Measurements from ENCODE around the gene PPP1R3D. TPM values are rescaled to one million over a fixed set of nuclear protein-coding genes. Genes with fewer than 3 reads are reported as not detected.

PPP1R3D gene
- total RNA-seq, 1 donor from 2014 or later = 5.2 TPM

- no peak for TF ChIP-seq CTCF (IDR thresholded peaks at IDR 0.05; ENCODE audit: unreplicated experiment)
- H3K4me3 Mint-ChIP-seq (ENCODE audit: low read depth) = no peak overlapping the region
- H3K36me3 Mint-ChIP-seq (ENCODE audit: insufficient read depth) = no peaks in the 10 kb centered on the region
- no peaks in the 10 kb centered on the region for H3K4me1 Mint-ChIP-seq (ENCODE audit: low read depth)
- no peak overlapping the region for H3K27ac Mint-ChIP-seq
- peaks cover 6% of the 10 kb centered on the region for H3K27me3 Mint-ChIP-seq
- H3K9me3 Mint-ChIP-seq (ENCODE audit: low read depth) = no peaks in the 10 kb centered on the region
- no peak for DNase-seq (ENCODE audit: low spot score, unreplicated experiment)
These were observed 29.1 kb downstream of the PPP1R3D start for GRCh38 chr20:59911041-59911440.

- no peaks in the 10 kb centered on the region for H3K4me1 Mint-ChIP-seq (ENCODE audit: low read depth)
- H3K4me3 Mint-ChIP-seq (ENCODE audit: low read depth) = no peak overlapping the region
- no peak overlapping the region for H3K27ac Mint-ChIP-seq
- no peaks in the 10 kb centered on the region for H3K9me3 Mint-ChIP-seq (ENCODE audit: low read depth)
- DNase-seq (ENCODE audit: low spot score, unreplicated experiment) = no peak
- peaks cover 13% of the 10 kb centered on the region for H3K27me3 Mint-ChIP-seq
- TF ChIP-seq CTCF (IDR thresholded peaks at IDR 0.05; ENCODE audit: unreplicated experiment) = no peak
- H3K36me3 Mint-ChIP-seq (ENCODE audit: insufficient read depth) = no peaks in the 10 kb centered on the region
These were observed 31.2 kb downstream of the PPP1R3D start for GRCh38 chr20:59908855-59909254.

- Mint-ChIP-seq H3K9me3 (ENCODE audit: low read depth) (no peaks in the 10 kb centered on the region), H3K36me3 (ENCODE audit: insufficient read depth) (no peaks in the 10 kb centered on the region)
- no peak for TF ChIP-seq CTCF (IDR thresholded peaks at IDR 0.05; ENCODE audit: unreplicated experiment)
These were observed 36.5 kb downstream of the PPP1R3D start for GRCh38 chr20:59903621-59904020.

GRCh38 chr20:59902470-59902869, 37.6 kb downstream of the PPP1R3D start:
- H3K9me3 Mint-ChIP-seq (ENCODE audit: low read depth) = no peaks in the 10 kb centered on the region
- no peak for DNase-seq (ENCODE audit: low spot score, unreplicated experiment)
- H3K4me1 Mint-ChIP-seq (ENCODE audit: low read depth) = no peaks in the 10 kb centered on the region
- peaks cover 17% of the 10 kb centered on the region for H3K27me3 Mint-ChIP-seq
- H3K27ac Mint-ChIP-seq = no peak overlapping the region
- no peak overlapping the region for H3K4me3 Mint-ChIP-seq (ENCODE audit: low read depth)
- TF ChIP-seq CTCF (IDR thresholded peaks at IDR 0.05; ENCODE audit: unreplicated experiment) = no peak
- H3K36me3 Mint-ChIP-seq (ENCODE audit: insufficient read depth) = no peaks in the 10 kb centered on the region

More at GRCh38 chr20:59903621-59904020, 36.5 kb downstream of the PPP1R3D start:
- Mint-ChIP-seq H3K27me3 (peaks cover 17% of the 10 kb centered on the region), H3K4me1 (ENCODE audit: low read depth) (no peaks in the 10 kb centered on the region), H3K27ac (no peak overlapping the region), H3K4me3 (ENCODE audit: low read depth) (no peak overlapping the region)
- DNase-seq (ENCODE audit: low spot score, unreplicated experiment) = no peak

GRCh38 chr20:59895908-59896307, 44.2 kb downstream of the PPP1R3D start:
- H3K27ac Mint-ChIP-seq = no peak overlapping the region
- TF ChIP-seq CTCF (IDR thresholded peaks at IDR 0.05; ENCODE audit: unreplicated experiment) = no peak
- H3K36me3 Mint-ChIP-seq (ENCODE audit: insufficient read depth) = no peaks in the 10 kb centered on the region
- peaks cover 6% of the 10 kb centered on the region for H3K27me3 Mint-ChIP-seq
- no peaks in the 10 kb centered on the region for H3K9me3 Mint-ChIP-seq (ENCODE audit: low read depth)
- DNase-seq (ENCODE audit: low spot score, unreplicated experiment) = no peak
- H3K4me1 Mint-ChIP-seq (ENCODE audit: low read depth) = peaks cover 4% of the 10 kb centered on the region
- H3K4me3 Mint-ChIP-seq (ENCODE audit: low read depth) = no peak overlapping the region
